H1 (cell line): ENCODE measurements around the gene U2AF1L4. TPM values are rescaled to one million over a fixed set of nuclear protein-coding genes. Genes with fewer than 3 reads are reported as not detected.

ENCODE experiments used
- CTCF ChIA-PET: fragments of 300-600 bp; sonication (Branson Sonifier 250); formaldehyde crosslinking; loops from one replicate; lab custom pipeline; 2021; ENCODE audit not compliant: partially characterized antibody; lab: Charles Lee
- POLR2A ChIA-PET: fragments of 300-600 bp; sonication (Branson Sonifier 250); formaldehyde crosslinking; loops from one replicate; lab custom pipeline; 2021; ENCODE audit warnings: inconsistent platforms; ENCODE audit not compliant: partially characterized antibody; lab: Charles Lee
- DNase-seq, 2 experiments: peaks; one replicate each; pipeline versions ENCODE4 v3.0.0 to v3.0.0-alpha.2; 2010 to 2022; ENCODE audit warnings: low spot score in 2 of 2, low read depth in 1 of 2, mixed read lengths in 1 of 2
- FAIRE-seq: peaks from 2 replicates; lab custom pipeline; 2011; peaks lifted over from hg19 to GRCh38; lab: Jason Lieb, UNC
- H2AFZ ChIP-seq: 2 replicates; pipeline ENCODE4 v1.8.1; 2012; ENCODE audit warnings: low read length, inconsistent platforms
- H2AK5ac ChIP-seq: 2 replicates; pipeline ENCODE4 v1.6.1; 2013; ENCODE audit warnings: low read depth, low read length
- H2BK120ac ChIP-seq: replicated peaks from 2 replicates; pipeline ENCODE3; 2013; ENCODE audit warnings: low read depth, low read length, inconsistent platforms
- H2BK12ac ChIP-seq: 2 replicates; pipeline ENCODE4 v1.6.1; 2013; ENCODE audit warnings: low read depth, low read length
- H2BK15ac ChIP-seq: 2 replicates; pipeline ENCODE4 v1.6.1; 2013; ENCODE audit warnings: low read length
- H2BK20ac ChIP-seq: 2 replicates; pipeline ENCODE4 v1.6.1; 2013; ENCODE audit warnings: low read length
- H2BK5ac ChIP-seq: 2 replicates; pipeline ENCODE4 v1.6.1; 2013; ENCODE audit warnings: low read depth, low read length
- H3K14ac ChIP-seq: 2 replicates; pipeline ENCODE4 v1.6.1; 2013; ENCODE audit warnings: inconsistent platforms; ENCODE audit not compliant: insufficient read length
- H3K18ac ChIP-seq: 2 replicates; pipeline ENCODE4 v1.6.1; 2013; ENCODE audit warnings: low read length; ENCODE audit errors: extremely low read depth
- H3K23ac ChIP-seq: 2 replicates; pipeline ENCODE4 v1.6.1; 2013; ENCODE audit warnings: inconsistent platforms; ENCODE audit not compliant: insufficient read length
- H3K23me2 ChIP-seq: 2 replicates; pipeline ENCODE4 v1.6.1; 2013; ENCODE audit warnings: low read depth, low read length
- H3K27ac ChIP-seq: 2 replicates; pipeline ENCODE4 v1.6.1; 2011; ENCODE audit warnings: low read depth, low read length, inconsistent platforms
- H3K27me3 ChIP-seq, 4 experiments: replicated peaks in 1 of 4; 1 replicate in 1 of 4; 2 replicates in 3 of 4; pipeline versions ENCODE4 v1.6.1 to v1.8.1; 2011 to 2013; ENCODE audit warnings: low read length in 3 of 4, mild to moderate bottlenecking in 3 of 4, inconsistent platforms in 2 of 4, mixed read lengths in 2 of 4, moderate library complexity in 1 of 4; ENCODE audit not compliant: control insufficient read depth in 3 of 4, insufficient read depth in 3 of 4; ENCODE audit errors: extremely low read depth in 1 of 4
- H3K36me3 ChIP-seq, 4 experiments: 2 replicates each; pipeline versions ENCODE4 v1.6.1 to v1.8.1; 2011 to 2013; ENCODE audit warnings: mild to moderate bottlenecking in 4 of 4, low read length in 3 of 4, moderate library complexity in 2 of 4, control low read depth in 1 of 4, inconsistent platforms in 1 of 4; ENCODE audit not compliant: insufficient read depth in 4 of 4, control insufficient read depth in 2 of 4
- H3K4ac ChIP-seq: replicated peaks from 2 replicates; pipeline ENCODE3; 2013; ENCODE audit warnings: low read length, low read depth, mixed read lengths, inconsistent platforms; ENCODE audit not compliant: insufficient read length
- H3K4me1 ChIP-seq, 4 experiments: replicated peaks in 1 of 4; 1 replicate in 1 of 4; 2 replicates in 3 of 4; pipeline versions ENCODE4 v1.6.1 to v1.8.1; 2011 to 2013; ENCODE audit warnings: low read length in 3 of 4, inconsistent platforms in 2 of 4, mixed read lengths in 1 of 4; ENCODE audit not compliant: insufficient read depth in 4 of 4, control insufficient read depth in 3 of 4
- H3K4me2 ChIP-seq, 2 experiments: 2 replicates each; pipeline versions ENCODE4 v1.6.1 to v1.8.1; 2011 to 2013; ENCODE audit warnings: low read depth in 2 of 2, low read length in 2 of 2, control low read depth in 1 of 2, inconsistent platforms in 1 of 2, mild to moderate bottlenecking in 1 of 2; ENCODE audit not compliant: insufficient read depth in 1 of 2
- H3K4me3 ChIP-seq, 4 experiments: fragments of 200-600, 300-600 bp in 1 of 4; sonication (generic), shearing (Covaris generic), sonication (Bioruptor Twin) in 1 of 4; 2 replicates each; pipeline versions ENCODE4 v1.5.1 to v1.8.1; 2011 to 2016; ENCODE audit warnings: low read length in 4 of 4, low read depth in 3 of 4, control low read depth in 2 of 4, inconsistent platforms in 2 of 4, mild to moderate bottlenecking in 2 of 4, mixed read lengths in 1 of 4, moderate library complexity in 1 of 4; ENCODE audit not compliant: insufficient read depth in 2 of 4; ENCODE audit errors: extremely low read depth in 1 of 4
- H3K56ac ChIP-seq: replicated peaks from 2 replicates; pipeline ENCODE3; 2013; ENCODE audit warnings: low read depth, mild to moderate bottlenecking, mixed read lengths, low read length, inconsistent platforms; ENCODE audit not compliant: insufficient read length
- H3K79me1 ChIP-seq: 2 replicates; pipeline ENCODE4 v1.6.1; 2013; ENCODE audit warnings: low read depth, low read length, control low read depth
- H3K79me2 ChIP-seq, 2 experiments: 2 replicates each; pipeline versions ENCODE4 v1.6.1 to v1.8.1; 2012 to 2013; ENCODE audit warnings: low read length in 2 of 2, mild to moderate bottlenecking in 2 of 2, inconsistent platforms in 1 of 2; ENCODE audit not compliant: insufficient read depth in 2 of 2, control insufficient read depth in 1 of 2
- H3K9ac ChIP-seq, 4 experiments: replicated peaks in 1 of 4; 1 replicate in 1 of 4; 2 replicates in 3 of 4; pipeline versions ENCODE4 v1.6.1 to v1.8.1; 2011 to 2013; ENCODE audit warnings: low read depth in 3 of 4, low read length in 3 of 4, control low read depth in 2 of 4, mild to moderate bottlenecking in 2 of 4, moderate library complexity in 2 of 4, inconsistent platforms in 1 of 4; ENCODE audit errors: extremely low read depth in 1 of 4
- H3K9me3 ChIP-seq, 2 experiments: 2 replicates each; pipeline versions ENCODE4 v1.6.1 to v1.8.1; 2012 to 2013; ENCODE audit warnings: mild to moderate bottlenecking in 2 of 2, moderate library complexity in 2 of 2, control low read depth in 1 of 2, inconsistent platforms in 1 of 2, low read depth in 1 of 2, low read length in 1 of 2, mixed read lengths in 1 of 2; ENCODE audit not compliant: insufficient read depth in 2 of 2
- H4K20me1 ChIP-seq, 2 experiments: replicated peaks in 1 of 2; 2 replicates each; pipeline versions ENCODE3 to v1.8.1; 2011 to 2013; ENCODE audit warnings: inconsistent platforms in 2 of 2, low read length in 2 of 2, mild to moderate bottlenecking in 1 of 2; ENCODE audit not compliant: insufficient read depth in 2 of 2, control insufficient read depth in 1 of 2
- H4K5ac ChIP-seq: 2 replicates; pipeline ENCODE4 v1.6.1; 2013; ENCODE audit warnings: low read length, low read depth, mixed read lengths, inconsistent platforms; ENCODE audit not compliant: insufficient read length
- H4K8ac ChIP-seq: 2 replicates; pipeline ENCODE4 v1.8.0; 2013; ENCODE audit warnings: mild to moderate bottlenecking, moderate library complexity, low read length, inconsistent platforms; ENCODE audit not compliant: insufficient read depth; ENCODE audit errors: extremely low read depth
- H4K91ac ChIP-seq: replicated peaks from 2 replicates; pipeline ENCODE3; 2013; ENCODE audit warnings: low read length, mixed read lengths, inconsistent platforms; ENCODE audit not compliant: insufficient read length
- BRCA1 ChIP-seq: IDR thresholded peaks from 2 replicates; pipeline ENCODE4 v1.6.1; 2012; ENCODE audit warnings: low read depth, low read length, improper control_type of control experiment
- E2F6 ChIP-seq: IDR thresholded peaks from 2 replicates; pipeline ENCODE4 v1.6.1; 2012; ENCODE audit warnings: inconsistent platforms
- KDM1A ChIP-seq: fragments of 200-600, 300-600 bp; sonication (generic); IDR thresholded peaks from 2 replicates; pipeline ENCODE4 v1.7.1; 2016; ENCODE audit warnings: mild to moderate bottlenecking, low read length, borderline replicate concordance
- MAFK ChIP-seq: IDR thresholded peaks from 2 replicates; pipeline ENCODE4 v1.6.1; 2012; ENCODE audit warnings: low read depth, mild to moderate bottlenecking, improper control_type of control experiment, low read length
- PHF8 ChIP-seq: fragments of 200-600 bp; sonication (generic); conservative IDR thresholded peaks from 2 replicates; pipeline ENCODE4 v1.7.1; 2012; ENCODE audit warnings: low read depth, mild to moderate bottlenecking, inconsistent platforms, low read length, moderate library complexity
- SIX5 ChIP-seq: IDR thresholded peaks from 2 replicates; pipeline ENCODE4 v1.6.1; 2011; ENCODE audit warnings: mild to moderate bottlenecking, low read depth, low read length
- SP2 ChIP-seq: IDR thresholded peaks from 2 replicates; pipeline ENCODE4 v1.6.1; 2012; ENCODE audit warnings: mild to moderate bottlenecking, low read length, inconsistent platforms
- TCF12 ChIP-seq: IDR thresholded peaks from 2 replicates; pipeline ENCODE4 v1.6.1; 2011; ENCODE audit warnings: low read depth, mild to moderate bottlenecking, low read length
- USF2 ChIP-seq: IDR thresholded peaks from 2 replicates; pipeline ENCODE4 v1.6.1; 2011; ENCODE audit warnings: low read length, improper control_type of control experiment
- ZNF274 ChIP-seq: IDR thresholded peaks from 2 replicates; pipeline ENCODE4 v1.7.0; 2012; ENCODE audit warnings: low read length, borderline replicate concordance; ENCODE audit errors: extremely low read depth
- WGBS, 2 experiments: shearing (Covaris generic) in 1 of 2; methylation state at CpG; one replicate each; pipeline versions ENCODE4 v1.1.6 to v1.1.7; 2013 to 2015; ENCODE audit warnings: low lambda C conversion rate in 2 of 2, mixed read lengths in 2 of 2, inconsistent platforms in 1 of 2, low coverage in 1 of 2, missing lambda C conversion rate in 1 of 2; ENCODE audit not compliant: insufficient replicate concordance in 2 of 2, insufficient coverage in 1 of 2, insufficient read length in 1 of 2; ENCODE audit errors: extremely low coverage in 1 of 2, missing lambda C conversion rate in 1 of 2; 5-methylcytosine and 5-hydroxymethylcytosine counted together
- polyA plus RNA-seq, 7 experiments: library from polyadenylated mRNA; depleted of rRNA in 3 of 7; stranded (reverse) in 5 of 7; unstranded in 2 of 7; fragments of >200 nt in 5 of 7; fragments of 200-250 nt in 2 of 7; gene quantifications; 1 replicate in 5 of 7; 2 replicates in 1 of 7; 4 replicates in 1 of 7; pipeline versions ENCODE4 v1.2.1 to v1.2.3, GENCODE V29; 2011 to 2013; ENCODE audit warnings: missing spikeins in 2 of 7, mixed read lengths in 2 of 7
- total RNA-seq: library from RNA; stranded (reverse); fragmentation: NEBNext Ultra II Directional; extraction: Animal tissue kit (Norgen Biotek cat#: 25700); gene quantifications from 2 replicates; pipeline ENCODE4 v1.2.1, GENCODE V29; 2021

U2AF1L4 gene
- total and polyA plus RNA-seq, 2 of the 8 experiments (the other 6 are each of a cell fraction or from before 2014, with no cell fraction given), result 15.1 to 32.7 TPM

GRCh38 chr19:35773020-35773806 lies 28.0 kb upstream of the U2AF1L4 start:
- Histone ChIP-seq H3K4me1 (peaks cover 0 to 21% (median 17%) of the 10 kb centered on the region in 4 experiments; a peak in 6 of 7 replicates), H3K27me3 (peaks cover 0 to 8% (median 7%) of the 10 kb centered on the region in 4 experiments; a peak in 3 of 7 replicates), H3K4me2 (no peak overlapping the region), H2BK20ac (no peak overlapping the region), H3K14ac (no peak overlapping the region), H4K20me1 (peaks cover 0 to 5% of the 10 kb centered on the region in 2 experiments), H2BK5ac (no peak overlapping the region), H4K91ac (no peak overlapping the region), H3K56ac (no peak overlapping the region), H2BK120ac (no peak overlapping the region), H3K18ac (no peak overlapping the region), H4K5ac (no peak overlapping the region), H3K23ac (no peak overlapping the region), H2BK12ac (no peak overlapping the region), H3K79me1 (no peaks in the 10 kb centered on the region; the same call in 1 of the 2 replicates), H3K4me3 (no peak overlapping the region), H4K8ac (no peak overlapping the region), H3K27ac (no peak overlapping the region), H2AK5ac (no peak overlapping the region)
- POLR2A ChIA-PET, result interaction anchor here (0.7 to 1.8 kb wide), 10 partner anchors 8 to 85 kb away, joined by 3 to 9 read pairs (median 4); partner anchors contain the start of genes HSPB6, KMT2B and LIN37
- DNase-seq, result no peak
- 85% methylated on average over 9 of the region's 9 CpGs; no CpG with 5 or more reads in 1 of the 2 experiments for WGBS, 2 experiments
- no peak for TF ChIP-seq MAFK
- TF ChIP-seq TCF12, result no peak
- no peak for TF ChIP-seq E2F6
- no peak for TF ChIP-seq USF2
- TF ChIP-seq ZNF274, result no peak
- TF ChIP-seq SP2, result no peak
- no peak for TF ChIP-seq SIX5
- no peak for TF ChIP-seq PHF8
- TF ChIP-seq BRCA1, result no peak
- no peak for TF ChIP-seq KDM1A
- TF ChIP-seq, all 59 proteins: peak for 0
- Histone ChIP-seq H3K4ac (no peak overlapping the region), H3K9me3 (no peaks in the 10 kb centered on the region), H3K23me2 (peaks cover 4% of the 10 kb centered on the region; the same call in 1 of the 2 replicates), H3K36me3 (peaks cover 0 to 3% (median 0%) of the 10 kb centered on the region in 4 experiments; a peak in 1 of 8 replicates), H3K79me2 (no peaks in the 10 kb centered on the region), H3K9ac (no peak overlapping the region), H2AFZ (no peak overlapping the region), H2BK15ac (no peak overlapping the region)
- FAIRE-seq, result no peak
- CTCF ChIA-PET, result interaction anchor here (0.7 to 1.0 kb wide), 4 partner anchors 13 to 268 kb away, joined by 3 to 4 read pairs (median 4); no protein-coding TSS in a partner anchor
